GM12878 (cell line): ENCODE data around the gene STRADB. TPM values are rescaled to one million over a fixed set of nuclear protein-coding genes. Genes with fewer than 3 reads are reported as not detected.
A peak's percentile ranks its signal among the peaks of the same experiment; 100 is the strongest.

Experiments used
- ATAC-seq: fragments of 200-7000 bp; cut with Tn5 transposase; 3 replicates; pipeline ENCODE4 v1.9.1; 2020; ENCODE audit warnings: mild to moderate bottlenecking, moderate library complexity
- BruUV-seq: library from RNA; stranded (reverse); fragments of 400-500 nt; replicated peaks from 2 replicates; lab custom pipeline; 2021; lab: Mats Ljungman, UMichigan
- CTCF ChIA-PET: fragments of 300-600 bp; sonication (Branson Sonifier 250); formaldehyde crosslinking; extraction: SDS; loops from one replicate; lab custom pipeline; 2021; ENCODE audit warnings: inconsistent platforms; lab: Yijun Ruan, JAX
- POLR2A ChIA-PET: fragments of 350-600 bp; formaldehyde crosslinking; extraction: SDS; loops from one replicate; lab custom pipeline; 2021; ENCODE audit warnings: inconsistent platforms; lab: Charles Lee
- RAD21 ChIA-PET: fragments of 300-600 bp; sonication (Branson Sonifier 250); formaldehyde crosslinking; loops from one replicate; lab custom pipeline; 2023; ENCODE audit warnings: antibody characterized with exemption; ENCODE audit not compliant: unreplicated experiment; lab: Charles Lee
- SMC1A ChIA-PET: fragments of 300-600 bp; sonication (Branson Sonifier 250); formaldehyde crosslinking; loops from one replicate; lab custom pipeline; 2023; ENCODE audit not compliant: unreplicated experiment, uncharacterized antibody; lab: Charles Lee
- DNase-seq: peaks from one replicate; pipeline ENCODE4 v3.0.0-alpha.2; 2011; ENCODE audit warnings: low read depth, low spot score
- FAIRE-seq: peaks from 3 replicates; lab custom pipeline; 2011; peaks lifted over from hg19 to GRCh38; lab: Jason Lieb, UNC
- H2AFZ ChIP-seq: 2 replicates; pipeline ENCODE4 v1.6.0; 2011; ENCODE audit warnings: low read depth, low read length, control low read depth; ENCODE audit not compliant: control insufficient read depth
- H3K27ac ChIP-seq: 2 replicates; pipeline ENCODE4 v1.5.1; 2011; ENCODE audit warnings: control low read depth; ENCODE audit not compliant: control insufficient read depth, insufficient read depth
- H3K27me3 ChIP-seq, 2 experiments: replicated peaks in 1 of 2; 2 replicates each; pipeline versions ENCODE4 v1.6.0 to v1.6.1; 2011; ENCODE audit warnings: low read length in 1 of 2; ENCODE audit not compliant: control insufficient read depth in 2 of 2, insufficient read depth in 2 of 2
- H3K36me3 ChIP-seq, 2 experiments: 2 replicates each; pipeline ENCODE4 v1.5.1; 2011; ENCODE audit warnings: low read length in 1 of 2; ENCODE audit not compliant: control insufficient read depth in 2 of 2, insufficient read depth in 2 of 2
- H3K4me1 ChIP-seq: 2 replicates; pipeline ENCODE4 v1.6.1; 2011; ENCODE audit warnings: mild to moderate bottlenecking, low read length, moderate library complexity, mixed read lengths; ENCODE audit not compliant: control insufficient read depth, insufficient read depth
- H3K4me2 ChIP-seq: 2 replicates; pipeline ENCODE4 v1.6.0; 2011; ENCODE audit warnings: control low read depth; ENCODE audit not compliant: control insufficient read depth, insufficient read depth
- H3K4me3 ChIP-seq: fragments of 200-600 bp; sonication (generic); 2 replicates; pipeline ENCODE4 v1.5.1; 2016
- H3K79me2 ChIP-seq: 2 replicates; pipeline ENCODE4 v1.6.0; 2011; ENCODE audit warnings: low read length; ENCODE audit not compliant: control insufficient read depth, insufficient read depth
- H3K9ac ChIP-seq: 2 replicates; pipeline ENCODE4 v1.8.0; 2011; ENCODE audit warnings: low read length, control low read depth, mixed read lengths; ENCODE audit not compliant: control insufficient read depth, insufficient read depth
- H3K9me3 ChIP-seq: replicated peaks from 3 replicates; pipeline ENCODE4 v1.5.1; 2011; ENCODE audit warnings: mild to moderate bottlenecking, low read length; ENCODE audit not compliant: control insufficient read depth, insufficient read depth
- H4K20me1 ChIP-seq: 2 replicates; pipeline ENCODE4 v1.6.0; 2011; ENCODE audit not compliant: control insufficient read depth, insufficient read depth
- ESRRA ChIP-seq: IDR thresholded peaks from 2 replicates; pipeline ENCODE4 v1.6.1; 2012; ENCODE audit warnings: mild to moderate bottlenecking, low read length, improper control_type of control experiment
- GATAD2B ChIP-seq: fragments of 450-650 bp; conservative IDR thresholded peaks from 2 replicates; pipeline ENCODE4 v1.6.1; 2017; ENCODE audit warnings: low read depth, mild to moderate bottlenecking, moderate library complexity
- LARP7 ChIP-seq: fragments of 450-650 bp; IDR thresholded peaks from 2 replicates; pipeline ENCODE4 v1.6.1; 2017; ENCODE audit warnings: mild to moderate bottlenecking
- PRDM15 ChIP-seq: fragments of 450-650 bp; formaldehyde crosslinking; IDR thresholded peaks from 2 replicates; pipeline ENCODE4 v1.4.0; 2020; ENCODE audit warnings: mild to moderate bottlenecking, moderate library complexity
- RELA ChIP-seq: fragments of 450-650 bp; IDR thresholded peaks from 2 replicates; pipeline ENCODE4 v1.8.0; 2014; ENCODE audit warnings: borderline replicate concordance; ENCODE audit not compliant: partially characterized antibody
- ZBTB11 ChIP-seq: fragments of 450-650 bp; formaldehyde crosslinking; IDR thresholded peaks from 2 replicates; pipeline ENCODE4 v1.5.0; 2022; ENCODE audit warnings: mild to moderate bottlenecking, missing genetic modification characterization
- ZBTB40 ChIP-seq: fragments of 450-650 bp; IDR thresholded peaks from 2 replicates; pipeline ENCODE4 v1.6.1; 2016; ENCODE audit warnings: mild to moderate bottlenecking, moderate library complexity, borderline replicate concordance
- ZNF217 ChIP-seq: fragments of 450-650 bp; IDR thresholded peaks from 2 replicates; pipeline ENCODE4 v1.6.1; 2017; ENCODE audit warnings: antibody characterized with exemption, mild to moderate bottlenecking
- ZZZ3 ChIP-seq: IDR thresholded peaks from 2 replicates; pipeline ENCODE4 v1.6.1; 2011; ENCODE audit warnings: low read depth; ENCODE audit not compliant: control insufficient read depth, insufficient read length
- WGBS: methylation state at CpG from one replicate; pipeline ENCODE4 v1.1.6; 2016; ENCODE audit warnings: low lambda C conversion rate; ENCODE audit not compliant: insufficient replicate concordance, insufficient coverage; ENCODE audit errors: missing lambda C conversion rate; 5-methylcytosine and 5-hydroxymethylcytosine counted together
- in situ Hi-C: fragments of 300-500 bp; cut with MboI; formaldehyde crosslinking; loops from 9 replicates; pipeline ENCODE4 v1.14.3; 2018; ENCODE audit warnings: mixed read lengths
- intact Hi-C: fragments of 100-400 bp; cut with micrococcal nuclease; formaldehyde crosslinking; loops from one replicate; pipeline ENCODE4 v1.14.2; 2022; ENCODE audit not compliant: unreplicated experiment
- polyA plus RNA-seq, 11 experiments: library from polyadenylated mRNA; depleted of rRNA in 4 of 11; unstranded in 6 of 11; stranded (reverse) in 5 of 11; fragments of >200 nt; fragmentation: Nextera tagmentation in 4 of 11; fragmentation: Illumina TruSeq in 1 of 11; extraction: Ambion mirVana in 4 of 11; extraction: Trizol in 1 of 11; gene quantifications; 1 replicate in 1 of 11; 2 replicates in 10 of 11; pipeline versions ENCODE4 v1.2.1 to v1.2.3, GENCODE V29; 2011 to 2016; ENCODE audit warnings: inconsistent platforms in 2 of 11, missing spikeins in 2 of 11, low read depth in 1 of 11
- total RNA-seq, 4 experiments: library from RNA; depleted of rRNA in 3 of 4; stranded (reverse); fragments of >200 nt in 3 of 4; fragmentation: Illumina TruSeq in 1 of 4; extraction: Trizol in 1 of 4; gene quantifications; 2 replicates each; pipeline versions ENCODE4 v1.2.1 to v1.2.3, GENCODE V29; 2013 to 2021

Gene STRADB
- total and polyA plus RNA-seq, 10 of the 15 experiments (the other 5 are each of a cell fraction or from before 2014, with no cell fraction given): 7.6 to 58.3 (median 32.2) TPM

GRCh38 chr2:201452058-201452921 lies 750 bp downstream of the STRADB start:
- DNase-seq: no peak
- WGBS: 11% methylated on average over 49 of the region's 49 CpGs
- Histone ChIP-seq H3K36me3 (no peaks in the 10 kb centered on the region), H3K27me3 (no peaks in the 10 kb centered on the region), H3K4me1 (peaks cover 20% of the 10 kb centered on the region), H2AFZ (peak overlapping the region; percentile 99), H3K9ac (peak overlapping the region; percentile 56), H3K27ac (no peak overlapping the region), H3K9me3 (no peaks in the 10 kb centered on the region), H3K4me2 (peak overlapping the region; percentile 84), H4K20me1 (no peaks in the 10 kb centered on the region), H3K79me2 (peaks cover 14% of the 10 kb centered on the region), H3K4me3 (peak overlapping the region; percentile 70)
- SMC1A ChIA-PET: interaction anchor here (0.5 to 2.8 kb wide), 11 partner anchors 12 to 574 kb away, joined by 3 to 12 read pairs (median 3); no protein-coding TSS in a partner anchor
- RAD21 ChIA-PET: interaction anchor here (0.6 to 3.3 kb wide), 5 partner anchors 38 to 602 kb away, joined by 3 to 16 read pairs (median 6); partner anchors contain the start of gene CASP10
- BruUV-seq: TSS peak; percentile 70
- ATAC-seq: peak; percentile 50; the same call in 2 of the 3 replicates
- in situ Hi-C loops (no loop called here), intact Hi-C loops (loop anchor here (5.0 kb wide), 2 partner anchors 190 to 195 kb away; partner anchors contain the start of gene TMEM237)
- POLR2A ChIA-PET: interaction anchor here (1.0 to 2.8 kb wide), 5 partner anchors 12 to 329 kb away, joined by 3 to 8 read pairs (median 6); partner anchors contain the start of gene ALS2
- no peak for FAIRE-seq
- CTCF ChIA-PET: interaction anchor here (0.8 to 1.8 kb wide), 6 partner anchors 12 to 220 kb away, joined by 3 to 6 read pairs (median 4); no protein-coding TSS in a partner anchor
- TF ChIP-seq GATAD2B (0 out of 2 replicates have a peak, but pooled peaks have one; percentile 56), ZZZ3 (no peak), ZBTB11 (CRISPR knock-in tag) (no peak), ZBTB40 (no peak), LARP7 (peak; percentile 2; the same call in 1 of the 2 replicates), PRDM15 (CRISPR knock-in tag) (no peak), RELA (no peak), ESRRA (no peak), ZNF217 (no peak)
